RWPE2 (cell line): ENCODE results near the gene TUNAR.

Experiments used
- ATAC-seq: fragments of 200-7000 bp; cut with Tn5 transposase; 3 replicates; pipeline ENCODE4 v1.9.1; 2021; ENCODE audit warnings: low read depth
- DNase-seq: peaks from one replicate; pipeline ENCODE4 v3.0.0-alpha.2; 2020; ENCODE audit warnings: low spot score
- H3K27ac ChIP-seq: fragments of 450-650 bp; 2 replicates; pipeline ENCODE4 v1.5.1; 2017; ENCODE audit warnings: mild to moderate bottlenecking; ENCODE audit not compliant: poor library complexity, severe bottlenecking
- H3K27me3 ChIP-seq: fragments of 250-450 bp; sonication (Bioruptor Pico); 2 replicates; pipeline ENCODE4 v1.5.1; 2021; ENCODE audit warnings: mild to moderate bottlenecking, moderate library complexity; ENCODE audit not compliant: insufficient read depth, poor library complexity, severe bottlenecking
- H3K36me3 ChIP-seq: fragments of 250-450 bp; sonication (Bioruptor Pico); 2 replicates; pipeline ENCODE4 v1.5.1; 2020; ENCODE audit warnings: low read depth, mild to moderate bottlenecking, moderate library complexity
- H3K4me1 ChIP-seq: fragments of 250-450 bp; sonication (Bioruptor Pico); 2 replicates; pipeline ENCODE4 v1.5.1; 2021; ENCODE audit warnings: mild to moderate bottlenecking, moderate library complexity; ENCODE audit not compliant: insufficient read depth, poor library complexity, severe bottlenecking
- H3K4me3 ChIP-seq: fragments of 250-450 bp; sonication (Bioruptor Pico); 2 replicates; pipeline ENCODE4 v1.5.1; 2021; ENCODE audit warnings: mild to moderate bottlenecking, moderate library complexity; ENCODE audit not compliant: severe bottlenecking
- H3K9me3 ChIP-seq: fragments of 250-450 bp; sonication (Bioruptor Pico); 2 replicates; pipeline ENCODE4 v1.5.1; 2021; ENCODE audit warnings: mild to moderate bottlenecking, moderate library complexity; ENCODE audit not compliant: severe bottlenecking
- CTCF ChIP-seq: fragments of 450-650 bp; IDR thresholded peaks from one replicate; pipeline ENCODE4 v1.5.1; 2017; ENCODE audit warnings: mild to moderate bottlenecking, moderate library complexity; ENCODE audit not compliant: poor library complexity, severe bottlenecking

TUNAR gene

GRCh38 chr14:95869776-95870175 lies 6.9 kb upstream of the TUNAR start:
- DNase-seq (no peak), ATAC-seq (no peak)
- H3K27ac ChIP-seq = no peak overlapping the region
- H3K36me3 ChIP-seq = no peaks in the 10 kb centered on the region
- peaks cover 52% of the 10 kb centered on the region for H3K27me3 ChIP-seq
- H3K4me3 ChIP-seq = no peak overlapping the region
- TF ChIP-seq CTCF = no peak
- no peaks in the 10 kb centered on the region for H3K9me3 ChIP-seq
- H3K4me1 ChIP-seq = no peaks in the 10 kb centered on the region

GRCh38 chr14:95870772-95871171 lies 5.9 kb upstream of the TUNAR start:
- Histone ChIP-seq H3K4me1 (no peaks in the 10 kb centered on the region), H3K27ac (no peak overlapping the region), H3K9me3 (no peaks in the 10 kb centered on the region), H3K36me3 (no peaks in the 10 kb centered on the region), H3K27me3 (peaks cover 62% of the 10 kb centered on the region), H3K4me3 (no peak overlapping the region)
- no peak for ATAC-seq
- no peak for TF ChIP-seq CTCF
- DNase-seq = no peak

- DNase-seq (no peak), ATAC-seq (no peak)
- no peak for TF ChIP-seq CTCF
- H3K27me3 ChIP-seq = peaks cover 69% of the 10 kb centered on the region
- no peaks in the 10 kb centered on the region for H3K9me3 ChIP-seq
- H3K4me1 ChIP-seq = no peaks in the 10 kb centered on the region
- no peak overlapping the region for H3K27ac ChIP-seq
- no peak overlapping the region for H3K4me3 ChIP-seq
- H3K36me3 ChIP-seq = no peaks in the 10 kb centered on the region
Observed at GRCh38 chr14:95871531-95871930, 5.1 kb upstream of the TUNAR start.

GRCh38 chr14:95872777-95873176 lies 3.9 kb upstream of the TUNAR start:
- Histone ChIP-seq H3K4me1 (no peaks in the 10 kb centered on the region), H3K27ac (no peak overlapping the region), H3K9me3 (no peaks in the 10 kb centered on the region), H3K27me3 (peaks cover 74% of the 10 kb centered on the region), H3K36me3 (no peaks in the 10 kb centered on the region), H3K4me3 (no peak overlapping the region)
- TF ChIP-seq CTCF = no peak
- ATAC-seq (no peak), DNase-seq (no peak)

- H3K9me3 ChIP-seq = no peaks in the 10 kb centered on the region
- ATAC-seq (no peak), DNase-seq (no peak)
- no peak overlapping the region for H3K27ac ChIP-seq
- no peak overlapping the region for H3K4me3 ChIP-seq
- H3K36me3 ChIP-seq = no peaks in the 10 kb centered on the region
- no peaks in the 10 kb centered on the region for H3K4me1 ChIP-seq
- TF ChIP-seq CTCF = no peak
- peaks cover 82% of the 10 kb centered on the region for H3K27me3 ChIP-seq
Observed at GRCh38 chr14:95875831-95876760, 536 bp upstream of the TUNAR start.
